RKO (cell line): ENCODE measurements around the gene RUNX3.
"Not testable (repeated sequence)": the region's sequence is repeated elsewhere in the genome, so short reads cannot be mapped to it uniquely, and the experiment has no call there.

Experiments used
- DNase-seq: peaks from one replicate; pipeline ENCODE4 v3.0.0-alpha.2; 2016; ENCODE audit warnings: low spot score

Gene RUNX3

DNA sequence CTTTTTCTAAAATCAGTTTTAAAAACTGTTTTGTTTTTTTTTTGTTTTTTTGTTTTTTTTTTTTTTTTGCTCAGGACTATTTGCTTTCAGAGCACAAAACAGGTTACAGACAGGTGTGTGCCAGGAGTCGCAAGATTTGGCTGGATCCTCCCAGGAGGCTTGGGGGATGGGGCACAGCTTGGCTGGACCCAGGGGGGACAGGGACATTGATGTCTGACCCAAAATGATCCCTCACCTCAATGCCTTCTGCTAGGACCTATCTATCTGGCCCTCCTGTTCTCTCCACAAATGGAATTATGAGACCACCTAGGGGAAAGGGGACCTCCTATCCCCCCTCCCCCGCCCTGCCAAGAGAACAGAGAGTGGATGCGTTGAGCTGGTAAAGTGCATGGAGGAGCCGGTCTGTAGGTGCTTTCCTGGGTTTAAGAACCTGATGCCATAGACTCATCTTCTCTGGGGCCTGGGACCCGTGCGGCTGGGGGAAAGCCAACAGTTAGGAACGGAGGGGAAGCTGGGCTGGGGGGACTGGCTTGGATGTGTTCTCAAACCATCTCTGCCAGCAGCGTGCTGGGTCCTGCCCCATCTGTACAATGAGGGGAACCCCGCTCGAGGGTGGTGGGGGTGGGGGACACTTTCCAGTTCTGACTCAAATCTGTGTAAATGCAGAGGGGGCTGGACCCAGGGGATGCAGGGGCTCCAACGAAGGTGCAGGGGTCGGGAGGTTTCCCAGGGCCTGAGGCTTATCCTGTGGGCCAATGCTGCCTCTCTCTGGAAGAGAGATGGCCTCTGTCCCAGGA, 28.9 kb downstream of the RUNX3 start:
- DNase-seq = no peak

DNA sequence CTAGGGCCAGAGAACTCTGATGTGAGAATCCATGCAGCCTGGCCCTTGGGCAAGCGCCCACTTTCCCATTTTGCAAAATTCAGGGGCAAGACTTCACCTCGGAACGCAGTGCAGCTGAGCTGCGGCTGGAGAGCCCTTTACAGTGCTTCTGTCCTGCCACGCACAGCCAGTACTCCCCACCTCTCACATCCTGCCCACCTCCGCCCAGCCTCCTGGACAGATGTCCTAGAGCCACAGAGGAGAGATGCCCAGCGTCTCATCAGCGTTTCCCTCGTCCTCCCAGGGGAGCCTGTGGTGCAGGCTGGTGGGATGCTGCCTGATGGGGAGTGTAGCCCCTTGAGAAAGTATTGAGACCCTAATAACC, 29.6 kb downstream of the RUNX3 start:
- no peak for DNase-seq

DNA sequence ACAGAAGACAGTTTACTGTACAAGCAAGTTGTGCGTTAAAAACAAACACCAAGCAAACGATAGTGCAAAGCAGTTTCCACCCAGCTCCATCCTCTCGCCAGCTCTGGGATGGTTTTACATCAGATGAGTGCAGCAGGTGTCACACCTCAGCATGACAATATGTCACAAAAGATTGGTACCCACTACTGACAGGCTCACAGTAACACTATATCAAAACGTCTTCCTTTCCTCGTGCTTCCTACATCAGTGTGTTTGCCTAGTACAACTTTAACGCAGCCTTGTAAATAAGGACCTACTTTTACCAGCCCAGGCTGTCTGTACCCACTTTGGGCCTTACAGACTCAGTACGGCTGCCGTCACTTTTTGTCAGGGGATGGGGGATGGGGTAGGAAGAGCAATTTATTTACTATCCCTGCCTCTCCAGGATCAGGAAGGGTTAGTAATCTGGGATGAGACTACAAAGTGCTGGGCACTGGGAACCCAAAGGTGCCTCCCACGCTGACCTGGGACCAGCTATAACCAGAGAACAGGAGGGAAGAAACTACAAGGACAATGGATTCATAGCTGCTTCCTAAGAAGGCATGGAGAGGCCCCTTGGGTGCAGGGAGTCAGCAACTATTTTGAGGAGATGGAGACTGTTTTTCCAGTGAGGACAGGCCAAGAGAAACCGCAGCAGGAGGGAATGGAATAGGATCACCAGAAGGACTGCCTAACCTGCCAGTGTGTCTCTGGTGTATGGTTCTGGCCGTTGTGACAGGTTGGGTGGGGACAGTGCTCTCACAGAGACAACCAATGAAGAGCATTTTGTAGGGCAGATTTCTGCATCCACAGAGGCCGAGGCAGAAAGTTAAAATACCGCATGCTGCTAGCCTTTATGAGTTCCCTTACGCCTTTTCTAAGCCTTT, 30.2 kb downstream of the RUNX3 start:
- DNase-seq = no peak

DNA sequence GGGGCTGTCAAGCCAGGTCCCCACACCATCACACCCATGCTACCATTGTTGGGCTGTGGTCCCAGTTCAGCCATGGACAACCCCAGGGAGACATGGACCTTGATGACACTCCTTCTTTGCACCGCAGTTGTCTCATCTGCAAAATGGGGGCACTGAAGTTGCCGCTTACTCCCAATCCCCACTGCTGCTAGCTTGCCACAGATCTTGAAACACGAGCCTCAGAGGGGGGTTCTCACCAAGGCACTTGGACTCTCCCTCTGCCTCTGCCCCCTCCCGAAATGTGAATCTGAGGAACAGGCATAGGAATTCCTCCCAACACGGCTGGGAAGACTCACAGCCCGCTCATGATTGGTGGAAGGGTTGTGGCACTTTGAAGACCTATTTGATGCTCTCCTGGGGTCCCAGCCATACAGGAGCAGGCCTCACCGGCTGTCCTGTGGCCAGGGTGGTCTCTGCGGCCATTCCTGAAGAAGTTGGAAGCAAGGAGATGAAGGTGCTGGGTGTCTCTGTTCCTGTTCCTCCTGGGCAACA, 31.1 kb downstream of the RUNX3 start:
- no peak for DNase-seq

DNA sequence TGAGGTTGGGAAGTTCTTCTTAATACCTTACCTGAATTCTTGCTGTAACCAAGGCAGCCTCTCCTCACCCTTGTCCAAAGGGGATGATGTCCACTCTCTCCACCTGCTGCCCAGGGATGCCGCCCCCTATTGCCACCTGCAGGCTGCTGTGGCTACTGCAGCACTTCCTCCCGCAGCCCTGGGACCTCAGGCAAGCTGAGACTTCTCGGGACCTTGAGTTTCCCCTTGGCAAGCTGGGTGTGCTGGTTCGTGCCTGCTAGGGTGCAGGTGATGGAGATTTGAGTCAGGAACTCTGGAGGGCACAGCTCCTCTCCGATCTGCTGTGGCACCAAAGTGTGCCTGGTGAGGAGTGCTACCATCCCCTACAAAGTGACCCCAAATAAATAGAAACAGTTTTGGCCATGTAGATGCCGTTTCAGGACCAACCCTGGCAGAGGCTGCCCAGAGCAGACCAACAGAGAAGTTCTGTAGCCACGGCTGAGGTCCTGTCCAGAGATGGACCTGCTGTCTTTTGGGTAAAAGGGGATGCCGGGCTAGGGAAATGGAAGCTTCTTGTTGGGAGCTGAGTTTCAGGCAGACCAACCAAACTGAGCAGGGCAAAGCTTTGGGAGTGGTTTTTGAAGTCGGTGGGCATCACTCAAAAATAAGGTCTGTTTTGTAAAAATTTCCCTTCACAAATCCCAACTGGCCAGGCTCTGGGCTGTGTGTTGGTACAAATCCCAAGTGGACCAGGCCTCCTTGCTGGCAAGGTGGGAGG, 31.7 kb downstream of the RUNX3 start:
- DNase-seq = peak; percentile 26

DNA sequence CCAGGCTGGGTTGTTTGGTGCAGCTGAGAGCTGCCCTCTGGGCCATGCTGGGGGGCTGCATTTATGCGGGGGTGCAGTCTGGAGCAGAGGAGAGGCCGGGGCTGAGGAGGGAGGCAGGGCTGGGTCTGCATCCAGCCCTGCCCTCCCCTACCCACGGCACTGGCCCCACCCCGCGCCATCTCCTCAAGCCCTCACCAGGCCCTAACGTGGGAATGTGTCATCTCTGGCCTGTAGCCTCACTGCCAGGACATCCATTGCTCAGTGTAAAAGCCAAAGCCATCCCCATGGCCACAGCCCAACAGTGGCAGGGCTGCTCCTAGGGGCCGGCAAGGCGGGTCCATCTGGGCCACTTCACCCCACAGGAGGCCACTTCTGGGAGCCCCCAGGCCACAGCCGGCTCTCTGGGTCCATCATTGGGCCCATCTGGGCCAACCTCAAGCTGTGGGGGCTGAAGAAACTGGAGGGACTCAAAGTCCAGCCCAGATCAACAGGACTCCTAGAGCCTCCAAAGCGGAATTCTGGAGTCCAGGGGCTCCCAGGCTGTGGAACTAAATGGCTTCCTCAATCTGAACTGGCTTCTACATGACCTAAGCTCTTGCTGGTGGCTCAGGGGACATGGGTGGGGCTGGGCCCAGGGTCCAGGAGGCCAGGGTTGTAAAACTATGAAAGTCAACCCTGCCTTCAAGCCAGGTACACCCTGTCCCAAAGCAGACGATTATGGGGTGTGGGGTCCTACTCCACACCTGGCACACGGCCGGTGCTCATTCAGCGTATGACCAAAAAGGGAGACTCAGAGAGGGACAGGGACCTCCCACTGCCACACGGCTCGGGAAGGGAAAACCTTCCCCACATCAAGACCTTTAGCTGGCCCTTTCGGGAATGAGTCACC, 32.6 kb downstream of the RUNX3 start:
- DNase-seq = no peak

DNA sequence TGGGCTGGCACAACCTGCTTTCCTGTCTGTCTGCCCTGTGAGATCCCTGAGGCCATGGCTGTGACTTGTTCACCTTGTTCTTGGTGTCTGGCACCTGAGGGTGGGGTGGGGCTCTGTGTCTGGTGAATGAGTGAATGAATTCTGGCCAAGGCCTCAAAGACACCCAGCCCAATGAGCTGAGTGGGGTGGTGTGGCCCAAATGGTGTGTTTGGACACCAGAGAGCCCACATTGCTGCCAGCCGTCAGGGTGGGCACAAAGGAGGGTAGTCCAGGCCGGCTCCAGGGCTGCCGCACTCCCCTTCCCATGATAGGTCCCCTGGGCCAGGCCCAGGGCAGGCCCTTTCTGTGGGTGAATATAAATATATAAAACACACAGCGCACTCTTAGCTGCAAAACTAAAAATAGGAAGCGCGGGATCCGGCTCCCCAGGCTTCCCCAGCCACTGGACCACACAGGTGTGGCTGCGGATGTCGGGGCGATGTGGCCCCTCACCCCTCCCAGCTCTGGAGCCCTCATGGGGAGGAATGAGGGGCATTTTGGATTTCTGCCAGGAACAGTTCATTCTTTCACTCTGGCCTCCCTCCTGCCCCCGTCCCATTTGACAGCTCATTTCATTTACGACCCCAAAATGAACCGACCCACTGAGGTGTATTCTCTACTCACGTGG, 33.3 kb downstream of the RUNX3 start:
- DNase-seq = no peak

DNA sequence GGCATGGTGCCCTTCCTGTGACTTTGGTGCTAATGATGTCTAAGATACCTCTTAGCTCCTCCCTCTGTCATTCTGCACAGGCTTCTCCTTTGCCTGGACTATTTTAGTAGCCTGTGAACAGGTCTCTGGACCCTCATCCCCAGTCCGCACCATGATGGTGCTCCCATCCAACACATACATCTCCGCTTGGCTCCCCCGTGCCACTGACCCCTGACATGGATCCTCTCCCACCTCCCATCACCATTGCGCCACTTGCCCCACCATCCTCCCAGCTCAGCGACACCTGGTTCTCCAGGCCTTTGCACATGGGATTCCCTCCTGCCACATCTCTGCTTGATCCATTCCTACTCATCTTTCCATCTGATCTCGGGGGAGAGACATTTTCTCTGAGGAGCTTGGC, 33.9 kb downstream of the RUNX3 start:
- DNase-seq = no peak

DNA sequence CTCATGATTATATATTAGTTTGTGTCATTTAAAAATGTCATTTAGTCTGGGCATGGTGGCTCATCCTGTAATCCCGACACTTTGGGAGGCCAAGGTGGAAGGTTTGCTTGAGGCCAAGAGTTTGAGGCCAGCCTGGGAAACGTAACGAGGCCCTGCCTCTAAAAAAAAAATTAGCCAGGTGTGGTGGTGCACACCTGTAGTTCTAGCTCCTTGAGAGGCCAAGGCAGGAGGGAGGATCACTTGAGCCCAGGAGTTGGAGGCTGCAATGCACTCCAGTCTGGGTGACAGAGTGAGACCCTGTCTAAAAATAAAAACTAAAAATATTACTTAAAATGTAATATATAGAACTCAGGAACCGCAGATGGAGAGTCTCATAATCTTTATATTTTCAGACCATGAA, 34.6 kb downstream of the RUNX3 start:
- DNase-seq = no peak

DNA sequence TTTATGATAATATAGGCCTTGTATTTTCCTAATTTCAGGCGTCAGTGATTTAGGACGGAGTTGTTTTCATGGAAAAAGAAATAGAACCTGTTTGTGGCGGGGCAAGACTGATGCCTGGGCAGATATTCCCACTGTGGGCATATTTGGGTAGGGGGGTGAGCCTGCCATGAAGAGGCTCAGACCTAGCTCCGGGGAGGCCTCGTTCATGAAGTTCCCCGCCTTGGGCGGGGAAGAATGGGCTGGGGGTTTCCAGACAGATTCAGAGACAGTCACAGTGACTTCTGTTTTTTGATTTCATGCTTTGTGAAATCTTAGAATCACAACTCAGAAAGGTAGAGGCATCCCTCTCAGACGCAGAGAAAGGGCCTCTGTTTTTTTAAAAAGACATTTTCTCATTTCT, 36.1 kb downstream of the RUNX3 start:
- no peak for DNase-seq

DNA sequence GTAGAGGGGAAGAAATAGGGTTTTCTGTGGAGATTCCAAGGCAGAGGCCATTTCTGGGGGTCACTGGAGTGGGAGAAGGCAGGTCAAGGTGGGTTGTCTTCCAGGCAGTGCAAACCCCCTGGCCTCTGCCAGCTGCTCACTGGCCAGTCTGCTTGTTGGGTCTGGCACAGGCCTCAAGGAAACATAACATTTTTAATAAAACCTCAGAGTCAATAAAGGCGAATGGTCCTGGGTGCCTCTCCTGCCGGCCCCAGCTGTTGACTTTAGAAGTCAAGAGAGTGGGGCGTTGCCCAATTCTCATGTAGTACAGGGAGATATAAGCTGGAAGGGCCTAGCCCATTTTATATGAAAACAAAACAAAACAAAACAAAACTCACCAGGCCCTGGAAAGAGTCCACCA, 36.6 kb downstream of the RUNX3 start:
- no peak for DNase-seq

DNA sequence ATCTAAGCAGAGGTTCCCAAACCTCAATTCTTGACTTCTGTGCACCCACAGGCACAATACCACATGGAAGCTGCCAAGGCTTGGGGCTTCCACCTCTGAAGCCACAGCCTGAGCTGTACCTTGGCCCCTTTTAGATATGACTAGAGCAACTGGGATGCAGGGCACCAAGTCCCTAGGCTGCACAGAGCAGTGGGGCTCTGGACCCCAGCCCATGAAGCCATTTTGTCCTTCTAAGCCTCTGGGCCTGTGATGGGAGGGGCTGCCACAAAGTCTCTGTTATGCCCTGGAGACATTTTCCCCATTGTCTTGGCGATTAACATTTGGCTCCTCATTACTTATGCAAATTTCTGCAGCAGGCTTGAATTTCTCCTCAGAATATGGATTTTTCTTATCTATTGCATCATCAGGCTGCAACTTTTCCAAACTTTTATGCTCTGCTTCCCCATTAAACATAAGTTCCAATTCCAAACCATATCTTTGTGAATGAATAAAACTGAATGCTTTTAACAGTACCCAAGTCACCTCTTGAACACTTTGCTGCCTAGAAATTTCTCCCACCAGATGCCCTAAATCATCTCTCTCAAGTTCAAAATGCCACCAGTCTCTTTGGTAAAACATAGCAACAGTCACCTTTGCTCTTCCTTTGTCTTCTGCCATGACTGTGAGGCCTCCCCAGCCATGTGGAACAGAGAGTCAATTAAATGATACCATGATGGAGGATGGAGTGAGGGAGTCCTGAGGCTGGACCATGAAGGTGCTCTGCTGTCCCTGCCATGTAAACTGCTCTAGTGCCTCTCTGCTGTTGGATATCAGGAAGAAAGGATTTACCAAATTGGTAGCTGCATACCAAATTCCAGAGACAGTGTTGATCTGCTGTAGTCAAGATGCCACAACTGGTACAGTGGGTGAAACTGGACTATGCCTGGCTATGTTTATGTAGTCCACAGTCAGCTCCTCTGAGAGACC, 37.6 kb downstream of the RUNX3 start:
- no peak for DNase-seq

DNA sequence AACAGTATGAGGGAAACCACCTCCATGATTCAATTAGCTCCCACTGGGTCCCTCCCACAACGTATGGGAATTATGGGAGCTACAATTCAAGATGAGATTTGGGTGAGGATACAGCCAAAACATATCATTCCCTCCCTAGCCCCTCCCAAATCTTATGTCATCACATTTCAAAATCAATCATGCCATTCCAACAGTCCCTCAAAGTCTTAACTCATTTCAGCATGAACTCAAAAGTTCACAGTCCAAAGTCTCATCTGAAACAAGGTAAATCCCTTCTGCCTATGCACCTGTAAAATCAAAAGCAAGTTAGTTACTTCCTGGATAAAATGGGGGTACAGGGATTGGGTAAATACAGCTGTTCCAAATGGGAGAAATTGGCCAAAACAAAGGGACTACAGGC, 38.7 kb downstream of the RUNX3 start:
- not testable (repeated sequence) for DNase-seq

DNA sequence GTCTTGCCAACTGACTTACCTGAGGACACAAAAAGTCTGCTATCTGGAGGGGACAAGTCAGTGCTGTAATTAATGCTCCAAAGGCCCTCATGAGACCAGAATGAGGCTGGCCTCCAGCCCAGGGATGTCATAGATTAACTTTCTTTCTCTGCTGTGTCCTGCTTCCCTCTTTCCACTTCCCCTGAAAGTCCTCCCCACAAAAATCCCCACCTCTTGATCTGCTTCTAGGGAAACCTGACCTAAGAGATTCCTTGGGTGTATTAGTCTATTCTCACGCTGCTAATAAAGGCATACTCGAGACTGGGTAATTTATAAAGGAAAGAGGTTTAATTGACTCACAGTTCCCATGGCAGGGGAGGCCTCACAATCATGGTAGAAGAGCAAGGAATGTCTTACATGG, 39.2 kb downstream of the RUNX3 start:
- DNase-seq = no peak

DNA sequence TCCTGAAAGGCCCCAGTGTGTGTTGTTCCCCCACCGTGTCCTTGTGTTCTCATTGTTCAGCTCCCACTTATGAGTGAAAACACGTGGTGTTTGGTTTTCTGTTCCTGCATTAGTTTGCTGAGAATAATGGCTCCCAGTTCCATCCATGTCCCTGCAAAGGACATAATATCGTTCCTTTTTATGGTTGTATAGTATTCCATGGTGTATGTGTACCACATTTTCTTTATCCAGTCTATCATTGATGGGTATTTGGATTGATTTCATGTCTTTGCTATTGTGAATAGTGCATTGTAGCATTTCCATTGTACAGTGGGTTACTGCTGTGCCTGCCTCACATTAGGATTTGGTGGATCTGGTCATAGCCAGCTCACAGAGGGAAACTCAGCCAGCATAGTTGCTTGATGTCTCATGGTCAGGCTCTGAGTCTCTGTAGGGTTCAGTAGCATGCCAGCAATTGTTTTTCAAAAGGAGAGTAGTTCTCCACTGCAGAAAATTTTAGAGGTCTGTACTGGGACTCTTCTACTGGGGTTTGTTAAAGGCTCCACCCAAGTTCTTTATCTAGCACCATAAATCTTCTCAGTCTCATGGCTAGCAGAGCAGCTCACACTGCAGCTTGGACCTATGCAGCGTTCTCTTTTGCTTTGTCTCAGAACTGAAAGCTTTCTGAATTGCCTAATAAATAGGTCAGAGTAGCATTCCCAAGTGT, 41.0 kb downstream of the RUNX3 start:
- peak; percentile 34 for DNase-seq

DNA sequence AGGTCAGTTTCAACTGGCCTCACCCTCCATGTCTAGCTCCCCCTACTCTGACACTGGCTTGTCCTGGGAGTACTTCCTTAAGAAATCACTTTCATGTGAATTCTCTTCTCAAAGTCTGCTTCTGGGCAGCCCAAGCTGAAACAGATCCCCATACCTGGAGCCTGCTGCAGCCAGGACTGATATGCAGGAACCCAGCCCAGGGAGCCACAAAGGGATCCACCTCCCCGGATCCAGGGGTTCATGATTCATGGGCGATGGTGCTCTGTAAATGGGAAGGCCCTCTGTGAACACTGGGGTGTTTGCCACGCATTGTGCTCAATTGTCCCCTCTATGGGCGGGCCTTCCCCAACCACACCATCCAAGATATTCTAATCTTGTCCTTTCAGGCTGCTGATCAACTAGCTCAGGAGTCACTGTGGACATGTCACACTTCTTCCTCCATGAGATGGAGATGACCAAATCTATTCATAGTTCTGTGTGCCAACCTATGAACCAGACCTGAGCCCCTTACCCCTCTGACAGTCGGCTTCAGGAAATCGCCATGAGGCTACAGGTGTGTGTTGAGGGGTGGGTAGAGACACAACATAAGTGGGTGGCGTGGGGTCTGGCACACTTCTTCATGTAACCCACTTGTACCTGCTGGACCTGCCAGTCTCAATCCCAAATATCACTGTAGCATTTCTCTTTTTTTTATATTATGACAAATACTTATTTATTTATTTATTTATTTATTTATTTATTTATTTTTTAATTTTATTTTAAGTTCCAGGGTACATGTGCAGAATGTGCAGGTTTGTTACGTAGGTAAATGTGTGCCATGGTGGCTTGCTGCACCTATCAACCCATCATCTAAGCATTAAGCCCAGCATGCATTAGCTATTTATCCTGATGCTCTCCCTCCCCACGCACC, 41.8 kb downstream of the RUNX3 start:
- DNase-seq = no peak

DNA sequence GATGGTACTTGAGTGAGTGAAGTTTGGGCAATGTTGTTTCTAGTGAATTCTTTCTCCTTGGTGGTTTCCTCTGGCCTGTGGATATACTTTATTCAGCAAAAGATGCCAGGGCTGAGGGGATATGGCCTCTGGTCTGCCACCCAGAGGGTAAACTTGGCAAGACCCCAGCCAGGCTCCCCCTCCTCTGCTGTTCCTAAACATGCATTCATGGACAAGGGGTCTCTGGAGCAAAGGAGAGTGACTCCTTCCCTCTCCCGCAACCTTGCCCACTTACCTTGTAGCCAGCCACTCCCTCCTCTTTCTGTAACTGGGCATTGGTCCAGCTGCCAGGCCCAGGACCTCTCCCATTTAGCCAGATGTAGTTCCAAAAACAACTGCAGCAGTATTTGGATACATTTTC, 43.8 kb downstream of the RUNX3 start:
- no peak for DNase-seq

DNA sequence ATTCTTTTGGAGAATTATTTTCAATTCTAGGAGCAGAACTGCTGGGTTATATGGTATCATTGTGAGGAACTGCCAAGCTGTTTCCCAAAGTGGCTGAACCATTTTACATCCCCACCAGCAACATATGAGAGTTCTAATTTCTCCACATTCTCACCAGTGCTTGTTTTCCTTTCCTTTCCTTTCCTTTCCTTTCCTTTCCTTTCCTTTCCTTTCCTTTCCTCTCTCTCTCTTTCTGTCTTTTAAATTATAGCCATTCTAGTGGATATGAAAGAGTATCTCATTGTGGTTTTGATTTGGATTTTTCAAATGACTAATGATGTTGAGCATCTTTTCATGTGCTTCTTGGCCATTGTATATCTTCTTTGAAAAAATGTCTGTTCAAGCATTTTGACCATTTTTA, 45.3 kb downstream of the RUNX3 start:
- no peak for DNase-seq
